Endothelial cell of umbilical vein (primary cell): Measurements from ENCODE around the gene ZNF689. TPM values are rescaled to one million over a fixed set of nuclear protein-coding genes. Genes with fewer than 3 reads are reported as not detected.
A peak's percentile ranks its signal among the peaks of the same experiment; 100 is the strongest.

Source experiments
- BruUV-seq: library from RNA; stranded (reverse); fragments of 400-500 nt; replicated peaks from 2 replicates; lab custom pipeline; 2021; lab: Mats Ljungman, UMichigan
- CTCF ChIA-PET: fragments of 300-600, 350-600 bp; sonication (Branson Sonifier 250); formaldehyde crosslinking; loops from one replicate; lab custom pipeline; 2021; ENCODE audit warnings: antibody characterized with exemption, inconsistent platforms; lab: Charles Lee
- POLR2A ChIA-PET: fragments of 300-600, 350-600 bp; sonication (Branson Sonifier 250); formaldehyde crosslinking; loops from one replicate; lab custom pipeline; 2021; ENCODE audit warnings: antibody characterized with exemption, inconsistent platforms; lab: Charles Lee
- DNase-seq: peaks from one replicate; pipeline ENCODE4 v3.0.0-alpha.2; 2011; ENCODE audit warnings: low read depth, low spot score
- FAIRE-seq: peaks from 2 replicates; lab custom pipeline; 2011; peaks lifted over from hg19 to GRCh38; lab: Jason Lieb, UNC
- H2AFZ ChIP-seq: 2 replicates; pipeline ENCODE4 v1.6.0; 2012; ENCODE audit warnings: low read depth, low read length, control low read depth, inconsistent platforms
- H3K27ac ChIP-seq: 2 replicates; pipeline ENCODE4 v1.5.1; 2011; ENCODE audit warnings: low read depth, mild to moderate bottlenecking, control low read depth, low read length, moderate library complexity; ENCODE audit not compliant: insufficient read depth
- H3K27me3 ChIP-seq, 2 experiments: 2 replicates each; pipeline versions ENCODE4 v1.6.0 to v1.6.1; 2011; ENCODE audit warnings: low read length in 2 of 2, mixed read lengths in 1 of 2; ENCODE audit not compliant: control insufficient read depth in 2 of 2, insufficient read depth in 2 of 2
- H3K36me3 ChIP-seq, 2 experiments: 2 replicates in 1 of 2; 3 replicates in 1 of 2; pipeline ENCODE4 v1.5.1; 2011; ENCODE audit warnings: low read length in 2 of 2, mild to moderate bottlenecking in 1 of 2, moderate library complexity in 1 of 2; ENCODE audit not compliant: control insufficient read depth in 2 of 2, insufficient read depth in 2 of 2; ENCODE audit errors: extremely low read depth in 1 of 2
- H3K4me1 ChIP-seq: 3 replicates; pipeline ENCODE4 v1.5.1; 2011; ENCODE audit warnings: mild to moderate bottlenecking, low read length; ENCODE audit not compliant: control insufficient read depth, insufficient read depth; ENCODE audit errors: extremely low read depth
- H3K4me2 ChIP-seq: 2 replicates; pipeline ENCODE4 v1.6.1; 2011; ENCODE audit warnings: low read length, control low read depth, mixed read lengths; ENCODE audit not compliant: insufficient read depth
- H3K4me3 ChIP-seq, 3 experiments: fragments of 200-600 bp in 1 of 3; sonication (generic), shearing (Covaris generic) in 1 of 3; replicated peaks in 1 of 3; 2 replicates each; pipeline ENCODE4 v1.5.1; 2011 to 2016; ENCODE audit warnings: control low read depth in 3 of 3, low read length in 3 of 3, mild to moderate bottlenecking in 2 of 3, inconsistent platforms in 1 of 3, low read depth in 1 of 3, moderate library complexity in 1 of 3; ENCODE audit not compliant: insufficient read depth in 1 of 3
- H3K79me2 ChIP-seq: 2 replicates; pipeline ENCODE4 v1.6.0; 2012; ENCODE audit warnings: low read length, inconsistent platforms; ENCODE audit not compliant: control insufficient read depth, insufficient read depth
- H3K9ac ChIP-seq: replicated peaks from 2 replicates; pipeline ENCODE3; 2011; ENCODE audit warnings: low read length, control low read depth; ENCODE audit not compliant: insufficient read depth; ENCODE audit errors: extremely low read depth
- H3K9me1 ChIP-seq: replicated peaks from 3 replicates; pipeline ENCODE4 v1.6.0; 2011; ENCODE audit warnings: mild to moderate bottlenecking, low read length; ENCODE audit not compliant: control insufficient read depth, insufficient read depth; ENCODE audit errors: extremely low read depth
- H3K9me3 ChIP-seq: replicated peaks from 2 replicates; pipeline ENCODE4 v1.5.1; 2012; ENCODE audit warnings: low read length, inconsistent platforms; ENCODE audit not compliant: control insufficient read depth, insufficient read depth
- H4K20me1 ChIP-seq: replicated peaks from 2 replicates; pipeline ENCODE3; 2011; ENCODE audit warnings: mild to moderate bottlenecking, low read length; ENCODE audit not compliant: control insufficient read depth, insufficient read depth; ENCODE audit errors: extremely low read depth
- EZH2 ChIP-seq: IDR thresholded peaks from 2 replicates; pipeline ENCODE4 v1.6.1; 2012; ENCODE audit warnings: borderline replicate concordance, low read depth, mild to moderate bottlenecking, moderate library complexity, low read length, inconsistent platforms; ENCODE audit not compliant: severe bottlenecking
- FOS ChIP-seq: IDR thresholded peaks from 2 replicates; pipeline ENCODE4 v1.6.1; 2011; ENCODE audit warnings: mild to moderate bottlenecking, low read length, moderate library complexity, borderline replicate concordance; ENCODE audit not compliant: insufficient read depth
- GATA2 ChIP-seq: IDR thresholded peaks from 2 replicates; pipeline ENCODE4 v1.7.0; 2011; ENCODE audit warnings: low read depth, mild to moderate bottlenecking, moderate library complexity, mixed read lengths, low read length; ENCODE audit not compliant: insufficient read length, insufficient read depth
- JUN ChIP-seq: IDR thresholded peaks from 2 replicates; pipeline ENCODE4 v1.6.1; 2011; ENCODE audit warnings: borderline replicate concordance, low read depth; ENCODE audit not compliant: insufficient read length, insufficient read depth
- MYC ChIP-seq: IDR thresholded peaks from one replicate; pipeline ENCODE4 v1.6.1; 2011; ENCODE audit warnings: mild to moderate bottlenecking, low read depth, low read length
- POLR2A ChIP-seq: IDR thresholded peaks from 2 replicates; pipeline ENCODE4 v1.6.1; 2012; ENCODE audit warnings: low read depth, mild to moderate bottlenecking, control low read depth, low read length
- POLR2AphosphoS5 ChIP-seq: IDR thresholded peaks from 2 replicates; pipeline ENCODE4 v1.6.1; 2012; ENCODE audit warnings: low read depth, mild to moderate bottlenecking, control low read depth, low read length, moderate library complexity; ENCODE audit not compliant: insufficient read depth
- dilution Hi-C: fragments of 300-500 bp; cut with MboI; formaldehyde crosslinking; loops from one replicate; pipeline ENCODE4 v1.15.0; 2019; ENCODE audit warnings: low sequenced_read_pairs; ENCODE audit not compliant: extremely low pct_ligation_motif_present
- intact Hi-C: fragments of 100-400 bp; cut with micrococcal nuclease; formaldehyde crosslinking; loops from one replicate; pipeline ENCODE4 v1.10.0; 2022
- polyA plus RNA-seq, 4 experiments: library from polyadenylated mRNA; depleted of rRNA in 3 of 4; stranded (reverse) in 3 of 4; unstranded in 1 of 4; fragments of >200 nt; gene quantifications; 2 replicates each; pipeline versions ENCODE4 v1.2.1 to v1.2.3, GENCODE V29; 2011 to 2012; ENCODE audit warnings: missing spikeins in 1 of 4
- total RNA-seq: library from RNA; stranded (reverse); gene quantifications from 2 replicates; pipeline ENCODE4 v1.2.3, GENCODE V29; 2021
- TF ChIP-seq, protein P1 (sequence below), 2 donors: IDR thresholded peaks; 1 replicate in 1 of 2; 2 replicates in 1 of 2; pipeline ENCODE4 v1.5.1; 2011; ENCODE audit warnings: low read length in 2 of 2, mild to moderate bottlenecking in 2 of 2, moderate library complexity in 2 of 2, control low read depth in 1 of 2, inconsistent platforms in 1 of 2, low read depth in 1 of 2; ENCODE audit not compliant: insufficient read depth in 1 of 2; ENCODE audit errors: extremely low read depth in 1 of 2
- TF ChIP-seq, protein P2 (sequence below): IDR thresholded peaks from 2 replicates; pipeline ENCODE4 v1.6.1; 2011; ENCODE audit not compliant: insufficient read depth, insufficient read length

ZNF689 gene
- total and polyA plus RNA-seq, 2 donors (not counting 3 experiments of a cell fraction or from before 2014, with no cell fraction given), result 7.5 to 8.4 TPM

DNA sequence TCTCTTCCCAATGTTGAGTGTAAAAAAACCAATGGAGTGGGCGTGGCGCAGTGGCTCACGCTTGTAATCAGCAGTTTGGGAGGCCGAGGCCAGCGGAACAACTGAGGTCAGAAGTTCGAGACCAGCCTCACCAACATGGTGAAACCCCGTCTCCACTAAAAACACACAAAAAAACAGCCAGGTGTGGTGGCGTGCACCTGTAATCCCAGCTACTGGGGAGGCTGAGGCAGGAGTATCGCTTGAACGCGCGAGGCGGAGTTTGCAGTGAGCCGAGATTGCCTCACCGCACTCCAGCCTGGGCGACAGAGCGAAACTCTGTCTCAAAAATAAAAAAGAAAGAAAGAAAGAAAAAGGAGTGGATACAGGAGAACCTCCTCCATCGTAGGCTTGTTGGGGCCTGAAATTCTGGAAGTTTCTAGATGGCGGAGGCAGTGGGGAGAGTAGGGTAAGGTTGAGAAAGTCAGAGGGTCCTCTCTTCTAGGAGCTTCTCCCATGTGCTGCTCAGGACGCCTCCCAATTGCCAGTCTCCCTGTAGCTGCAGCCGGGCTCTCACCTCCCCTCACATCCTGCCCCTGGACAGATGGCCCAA is 51.3 kb downstream of the ZNF689 start:
- Histone ChIP-seq H3K4me3 (no peak overlapping the region), H3K4me2 (peak overlapping the region; percentile 1), H3K36me3 (peaks cover 3 to 9% of the 10 kb centered on the region in 2 experiments), H3K9ac (peak overlapping the region; percentile 16), H3K27me3 (no peaks in the 10 kb centered on the region), H2AFZ (peak overlapping the region; percentile 21), H3K4me1 (peaks cover 12% of the 10 kb centered on the region), H3K27ac (peak overlapping the region; percentile 7), H3K79me2 (peaks cover 21% of the 10 kb centered on the region), H4K20me1 (no peaks in the 10 kb centered on the region), H3K9me1 (no peaks in the 10 kb centered on the region), H3K9me3 (no peaks in the 10 kb centered on the region)
- CTCF ChIA-PET, result interaction anchor here (0.8 to 2.6 kb wide), 11 partner anchors 13 to 150 kb away, joined by 3 to 27 read pairs (median 5); partner anchors contain the start of genes DCTPP1, ZNF688, ZNF689 and ZNF747
- no peak for DNase-seq
- POLR2A ChIA-PET, result interaction anchor here (0.6 to 2.2 kb wide), 6 partner anchors 13 to 129 kb away, joined by 3 to 13 read pairs (median 4); partner anchors contain the start of genes DCTPP1, ZNF688 and ZNF747
- dilution Hi-C loops, result no loop called here
- intact Hi-C loops, result loop anchor here (1.0 kb wide), 4 partner anchors 13 to 32 kb away; partner anchors contain the start of gene ZNF785
- TSS peak; percentile 79 for BruUV-seq
- FAIRE-seq, result no peak
- TF ChIP-seq EZH2 (no peak), POLR2AphosphoS5 (no peak), GATA2 (no peak), POLR2A (no peak), FOS (no peak), MYC (no peak), JUN (no peak)
- TF ChIP-seq, protein P1, sequence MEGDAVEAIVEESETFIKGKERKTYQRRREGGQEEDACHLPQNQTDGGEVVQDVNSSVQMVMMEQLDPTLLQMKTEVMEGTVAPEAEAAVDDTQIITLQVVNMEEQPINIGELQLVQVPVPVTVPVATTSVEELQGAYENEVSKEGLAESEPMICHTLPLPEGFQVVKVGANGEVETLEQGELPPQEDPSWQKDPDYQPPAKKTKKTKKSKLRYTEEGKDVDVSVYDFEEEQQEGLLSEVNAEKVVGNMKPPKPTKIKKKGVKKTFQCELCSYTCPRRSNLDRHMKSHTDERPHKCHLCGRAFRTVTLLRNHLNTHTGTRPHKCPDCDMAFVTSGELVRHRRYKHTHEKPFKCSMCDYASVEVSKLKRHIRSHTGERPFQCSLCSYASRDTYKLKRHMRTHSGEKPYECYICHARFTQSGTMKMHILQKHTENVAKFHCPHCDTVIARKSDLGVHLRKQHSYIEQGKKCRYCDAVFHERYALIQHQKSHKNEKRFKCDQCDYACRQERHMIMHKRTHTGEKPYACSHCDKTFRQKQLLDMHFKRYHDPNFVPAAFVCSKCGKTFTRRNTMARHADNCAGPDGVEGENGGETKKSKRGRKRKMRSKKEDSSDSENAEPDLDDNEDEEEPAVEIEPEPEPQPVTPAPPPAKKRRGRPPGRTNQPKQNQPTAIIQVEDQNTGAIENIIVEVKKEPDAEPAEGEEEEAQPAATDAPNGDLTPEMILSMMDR (IDR thresholded peaks at IDR 0.05; ENCODE audit: extremely low read depth in 1 of 2, insufficient read depth in 1 of 2, low read depth in 1 of 2, low read length in 2 of 2), result no peak
- TF ChIP-seq, protein P2, sequence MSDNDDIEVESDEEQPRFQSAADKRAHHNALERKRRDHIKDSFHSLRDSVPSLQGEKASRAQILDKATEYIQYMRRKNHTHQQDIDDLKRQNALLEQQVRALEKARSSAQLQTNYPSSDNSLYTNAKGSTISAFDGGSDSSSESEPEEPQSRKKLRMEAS, result no peak
